ENCODE results near the gene RAB3C.

- no peak for TF ChIP-seq POLR2A (IDR thresholded peaks at IDR 0.05)
- TF ChIP-seq, protein P1, sequence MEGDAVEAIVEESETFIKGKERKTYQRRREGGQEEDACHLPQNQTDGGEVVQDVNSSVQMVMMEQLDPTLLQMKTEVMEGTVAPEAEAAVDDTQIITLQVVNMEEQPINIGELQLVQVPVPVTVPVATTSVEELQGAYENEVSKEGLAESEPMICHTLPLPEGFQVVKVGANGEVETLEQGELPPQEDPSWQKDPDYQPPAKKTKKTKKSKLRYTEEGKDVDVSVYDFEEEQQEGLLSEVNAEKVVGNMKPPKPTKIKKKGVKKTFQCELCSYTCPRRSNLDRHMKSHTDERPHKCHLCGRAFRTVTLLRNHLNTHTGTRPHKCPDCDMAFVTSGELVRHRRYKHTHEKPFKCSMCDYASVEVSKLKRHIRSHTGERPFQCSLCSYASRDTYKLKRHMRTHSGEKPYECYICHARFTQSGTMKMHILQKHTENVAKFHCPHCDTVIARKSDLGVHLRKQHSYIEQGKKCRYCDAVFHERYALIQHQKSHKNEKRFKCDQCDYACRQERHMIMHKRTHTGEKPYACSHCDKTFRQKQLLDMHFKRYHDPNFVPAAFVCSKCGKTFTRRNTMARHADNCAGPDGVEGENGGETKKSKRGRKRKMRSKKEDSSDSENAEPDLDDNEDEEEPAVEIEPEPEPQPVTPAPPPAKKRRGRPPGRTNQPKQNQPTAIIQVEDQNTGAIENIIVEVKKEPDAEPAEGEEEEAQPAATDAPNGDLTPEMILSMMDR (IDR thresholded peaks at IDR 0.05): no peak
Observed at GRCh38 chr5:58745350-58745749, 162.5 kb downstream of the RAB3C start.

All from right lobe of liver (tissue), 4 donors.